Fibroblast of lung (primary cell): ENCODE results near the gene AMBP. TPM values are rescaled to one million over a fixed set of nuclear protein-coding genes. Genes with fewer than 3 reads are reported as not detected.

ENCODE experiments used
- DNase-seq, 2 donors: peaks; one replicate each; pipeline versions ENCODE4 v3.0.0 to v3.0.0-alpha.2; 2010; ENCODE audit warnings: low read depth in 2 of 2
- H2AFZ ChIP-seq: 2 replicates; pipeline ENCODE4 v1.5.1; 2012; ENCODE audit warnings: low read length, control low read depth, inconsistent platforms
- H3K27ac ChIP-seq: 2 replicates; pipeline ENCODE4 v1.5.1; 2011; ENCODE audit warnings: low read length, control low read depth; ENCODE audit not compliant: insufficient read depth
- H3K27me3 ChIP-seq: 2 replicates; pipeline ENCODE4 v1.5.1; 2011; ENCODE audit warnings: mild to moderate bottlenecking, low read length; ENCODE audit not compliant: control insufficient read depth, insufficient read depth
- H3K36me3 ChIP-seq: 2 replicates; pipeline ENCODE4 v1.5.1; 2011; ENCODE audit warnings: low read length; ENCODE audit not compliant: control insufficient read depth, insufficient read depth
- H3K4me1 ChIP-seq: 2 replicates; pipeline ENCODE4 v1.5.1; 2011; ENCODE audit warnings: low read length; ENCODE audit not compliant: control insufficient read depth, insufficient read depth; ENCODE audit errors: extremely low read depth
- H3K4me2 ChIP-seq: 2 replicates; pipeline ENCODE4 v1.5.1; 2011; ENCODE audit warnings: low read length, control low read depth; ENCODE audit not compliant: insufficient read depth; ENCODE audit errors: extremely low read depth
- H3K4me3 ChIP-seq, 4 experiments: fragments of 200-600 bp in 1 of 4; sonication (generic) in 1 of 4; replicated peaks in 1 of 4; 2 replicates each; pipeline ENCODE4 v1.5.1; 2011 to 2016; ENCODE audit warnings: low read length in 4 of 4, low read depth in 3 of 4, mild to moderate bottlenecking in 3 of 4, control low read depth in 2 of 4, inconsistent platforms in 1 of 4, mixed read lengths in 1 of 4; ENCODE audit not compliant: insufficient read depth in 1 of 4; ENCODE audit errors: control extremely low read depth in 1 of 4
- H3K79me2 ChIP-seq: 2 replicates; pipeline ENCODE4 v1.5.1; 2012; ENCODE audit warnings: mild to moderate bottlenecking, low read length, inconsistent platforms; ENCODE audit not compliant: control insufficient read depth, insufficient read depth
- H3K9ac ChIP-seq: 2 replicates; pipeline ENCODE4 v1.5.1; 2011; ENCODE audit warnings: mild to moderate bottlenecking, low read length, control low read depth; ENCODE audit not compliant: insufficient read depth
- H3K9me3 ChIP-seq: 2 replicates; pipeline ENCODE4 v1.5.1; 2012; ENCODE audit warnings: low read depth, low read length; ENCODE audit not compliant: control insufficient read depth, insufficient read depth
- H4K20me1 ChIP-seq: 2 replicates; pipeline ENCODE4 v1.5.1; 2011; ENCODE audit warnings: low read length; ENCODE audit not compliant: control insufficient read depth, insufficient read depth; ENCODE audit errors: extremely low read depth
- CTCF ChIP-seq, 2 donors: IDR thresholded peaks in 1 of 2; conservative IDR thresholded peaks in 1 of 2; 1 replicate in 1 of 2; 2 replicates in 1 of 2; pipeline ENCODE4 v1.5.1; 2011 to 2012; ENCODE audit warnings: low read length in 2 of 2, control low read depth in 1 of 2, inconsistent platforms in 1 of 2, low read depth in 1 of 2, mild to moderate bottlenecking in 1 of 2
- EZH2 ChIP-seq: IDR thresholded peaks from 2 replicates; pipeline ENCODE4 v1.5.1; 2012; ENCODE audit warnings: low read length, control low read depth, mild to moderate bottlenecking; ENCODE audit errors: missing control alignments
- polyA minus RNA-seq: library from RNA; depleted of rRNA, polyadenylated mRNA; stranded (reverse); fragments of >200 nt; gene quantifications from 2 replicates; pipeline ENCODE4 v1.2.3, GENCODE V29; 2011; ENCODE audit warnings: low replicate concordance
- polyA plus RNA-seq, 2 donors: library from polyadenylated mRNA; depleted of rRNA in 1 of 2; stranded (reverse) in 1 of 2; unstranded in 1 of 2; fragments of >200 nt; gene quantifications; 2 replicates each; pipeline ENCODE4 v1.2.1, GENCODE V29; 2011 to 2012; ENCODE audit warnings: missing spikeins in 1 of 2
- total RNA-seq: library from RNA; depleted of rRNA; stranded (reverse); fragments of >200 nt; gene quantifications from 2 replicates; pipeline ENCODE4 v1.2.1, GENCODE V29; 2014

AMBP gene
- total RNA-seq (0.17 and 0.51 TPM in 2 replicates), polyA plus RNA-seq (0.07 and 0.15 TPM in 2 replicates), polyA minus RNA-seq (6.1 TPM in 1 of 2 replicates, not detected in the other)
- 0.15 and 0.17 TPM in 2 replicates for polyA plus RNA-seq (2012)

- no peak within 1 kb of the TSS for H3K4me3 ChIP-seq
- peaks cover 25% of the 10 kb centered on the region for H3K27me3 ChIP-seq
- no peak within 1 kb of the TSS for H3K9ac ChIP-seq
- H4K20me1 ChIP-seq: no peaks in the 10 kb centered on the region
- no peaks in the 10 kb centered on the region for H3K79me2 ChIP-seq
- no peak within 1 kb of the TSS for H2AFZ ChIP-seq
- TF ChIP-seq CTCF (conservative IDR thresholded peaks at IDR 0.05 in 1 of 2, IDR thresholded peaks at IDR 0.05 in 1 of 2; ENCODE audit: low read depth in 1 of 2, low read length in 2 of 2): no peak
- TF ChIP-seq EZH2: no peak
- peak in 1 of 2 donors; percentile 11 for DNase-seq
- no peaks in the 10 kb centered on the region for H3K36me3 ChIP-seq
- no peak within 1 kb of the TSS for H3K4me2 ChIP-seq
- H3K27ac ChIP-seq: no peak within 1 kb of the TSS
- H3K9me3 ChIP-seq: no peaks in the 10 kb centered on the region
- no peaks in the 10 kb centered on the region for H3K4me1 ChIP-seq
Observed at GRCh38 chr9:114078021-114078780, at the start of gene AMBP. TSS of gene AMBP (minus strand) at chr9:114078300. CDS start at chr9:114078209, 91 bp downstream.

DNA sequence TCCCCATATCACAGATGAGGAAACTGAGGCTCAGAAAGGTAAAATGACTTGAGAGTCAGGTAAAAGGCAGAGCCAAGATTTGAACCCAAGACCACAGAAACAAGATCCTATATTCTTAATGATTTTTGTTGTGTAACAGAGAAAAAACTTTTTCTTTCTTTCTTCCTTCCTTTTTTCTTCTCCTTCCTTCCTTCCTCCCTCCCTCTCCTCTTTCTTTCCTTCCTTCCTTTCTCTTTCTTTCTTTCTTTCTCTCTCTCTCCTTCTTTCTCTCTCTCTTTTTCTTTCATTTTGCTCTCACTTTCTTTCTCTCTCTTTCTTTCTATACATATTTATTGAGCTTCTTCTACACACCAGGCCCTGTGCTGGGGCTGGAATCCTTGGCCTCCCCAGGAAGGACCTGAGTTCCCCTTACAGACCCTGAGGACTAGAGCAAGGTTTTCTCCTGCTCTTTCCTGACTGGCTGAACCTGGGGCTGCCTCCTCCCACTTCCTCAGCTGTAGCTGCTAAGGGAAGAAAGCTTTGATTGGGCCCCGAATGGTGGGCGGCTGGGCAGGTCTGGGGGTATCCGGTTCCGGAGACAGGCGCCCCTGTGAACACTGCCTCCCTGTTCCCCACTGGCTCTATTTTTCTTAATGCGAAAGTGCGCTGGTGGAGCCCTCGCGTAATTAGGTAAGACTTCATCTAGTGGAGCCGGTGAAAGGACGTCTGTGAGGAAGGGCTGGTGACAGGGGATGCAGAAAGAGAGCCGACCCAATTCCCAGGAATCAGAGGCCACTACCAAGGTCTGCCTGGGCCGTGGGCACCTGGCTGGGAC is 48.4 kb upstream of the AMBP start:
- no peak for DNase-seq
- H4K20me1 ChIP-seq: no peaks in the 10 kb centered on the region

More for the DNA sequence above, 48.4 kb upstream of the AMBP start:
- H3K9ac ChIP-seq: no peak overlapping the region
- no peaks in the 10 kb centered on the region for H3K9me3 ChIP-seq
- no peak overlapping the region for H3K4me3 ChIP-seq
- peaks cover 13% of the 10 kb centered on the region for H3K27me3 ChIP-seq
- no peaks in the 10 kb centered on the region for H3K79me2 ChIP-seq
- no peaks in the 10 kb centered on the region for H3K4me1 ChIP-seq
- no peak overlapping the region for H3K27ac ChIP-seq
- TF ChIP-seq CTCF (conservative IDR thresholded peaks at IDR 0.05 in 1 of 2, IDR thresholded peaks at IDR 0.05 in 1 of 2; ENCODE audit: low read depth in 1 of 2, low read length in 2 of 2) (no peak), EZH2 (no peak)
- H3K36me3 ChIP-seq: no peaks in the 10 kb centered on the region
- H2AFZ ChIP-seq: no peak overlapping the region
- no peak overlapping the region for H3K4me2 ChIP-seq
